Measurements from ENCODE around the gene ALDH1L1. TPM values are rescaled to one million over a fixed set of nuclear protein-coding genes. Genes with fewer than 3 reads are reported as not detected.

Gene ALDH1L1
- total RNA-seq, 1 experiment from 2014 or later = 1.2 TPM

GRCh38 chr3:126127904-126128303 lies 52.5 kb downstream of the ALDH1L1 start:
- TF ChIP-seq, protein P1, sequence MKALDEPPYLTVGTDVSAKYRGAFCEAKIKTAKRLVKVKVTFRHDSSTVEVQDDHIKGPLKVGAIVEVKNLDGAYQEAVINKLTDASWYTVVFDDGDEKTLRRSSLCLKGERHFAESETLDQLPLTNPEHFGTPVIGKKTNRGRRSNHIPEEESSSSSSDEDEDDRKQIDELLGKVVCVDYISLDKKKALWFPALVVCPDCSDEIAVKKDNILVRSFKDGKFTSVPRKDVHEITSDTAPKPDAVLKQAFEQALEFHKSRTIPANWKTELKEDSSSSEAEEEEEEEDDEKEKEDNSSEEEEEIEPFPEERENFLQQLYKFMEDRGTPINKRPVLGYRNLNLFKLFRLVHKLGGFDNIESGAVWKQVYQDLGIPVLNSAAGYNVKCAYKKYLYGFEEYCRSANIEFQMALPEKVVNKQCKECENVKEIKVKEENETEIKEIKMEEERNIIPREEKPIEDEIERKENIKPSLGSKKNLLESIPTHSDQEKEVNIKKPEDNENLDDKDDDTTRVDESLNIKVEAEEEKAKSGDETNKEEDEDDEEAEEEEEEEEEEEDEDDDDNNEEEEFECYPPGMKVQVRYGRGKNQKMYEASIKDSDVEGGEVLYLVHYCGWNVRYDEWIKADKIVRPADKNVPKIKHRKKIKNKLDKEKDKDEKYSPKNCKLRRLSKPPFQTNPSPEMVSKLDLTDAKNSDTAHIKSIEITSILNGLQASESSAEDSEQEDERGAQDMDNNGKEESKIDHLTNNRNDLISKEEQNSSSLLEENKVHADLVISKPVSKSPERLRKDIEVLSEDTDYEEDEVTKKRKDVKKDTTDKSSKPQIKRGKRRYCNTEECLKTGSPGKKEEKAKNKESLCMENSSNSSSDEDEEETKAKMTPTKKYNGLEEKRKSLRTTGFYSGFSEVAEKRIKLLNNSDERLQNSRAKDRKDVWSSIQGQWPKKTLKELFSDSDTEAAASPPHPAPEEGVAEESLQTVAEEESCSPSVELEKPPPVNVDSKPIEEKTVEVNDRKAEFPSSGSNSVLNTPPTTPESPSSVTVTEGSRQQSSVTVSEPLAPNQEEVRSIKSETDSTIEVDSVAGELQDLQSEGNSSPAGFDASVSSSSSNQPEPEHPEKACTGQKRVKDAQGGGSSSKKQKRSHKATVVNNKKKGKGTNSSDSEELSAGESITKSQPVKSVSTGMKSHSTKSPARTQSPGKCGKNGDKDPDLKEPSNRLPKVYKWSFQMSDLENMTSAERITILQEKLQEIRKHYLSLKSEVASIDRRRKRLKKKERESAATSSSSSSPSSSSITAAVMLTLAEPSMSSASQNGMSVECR (CRISPR knock-in tag; IDR thresholded peaks at IDR 0.05; ENCODE audit: borderline replicate concordance) = no peak
- TF ChIP-seq NFATC4 (CRISPR knock-in tag; IDR thresholded peaks at IDR 0.05) = no peak
- TF ChIP-seq, protein P2, sequence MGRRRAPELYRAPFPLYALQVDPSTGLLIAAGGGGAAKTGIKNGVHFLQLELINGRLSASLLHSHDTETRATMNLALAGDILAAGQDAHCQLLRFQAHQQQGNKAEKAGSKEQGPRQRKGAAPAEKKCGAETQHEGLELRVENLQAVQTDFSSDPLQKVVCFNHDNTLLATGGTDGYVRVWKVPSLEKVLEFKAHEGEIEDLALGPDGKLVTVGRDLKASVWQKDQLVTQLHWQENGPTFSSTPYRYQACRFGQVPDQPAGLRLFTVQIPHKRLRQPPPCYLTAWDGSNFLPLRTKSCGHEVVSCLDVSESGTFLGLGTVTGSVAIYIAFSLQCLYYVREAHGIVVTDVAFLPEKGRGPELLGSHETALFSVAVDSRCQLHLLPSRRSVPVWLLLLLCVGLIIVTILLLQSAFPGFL (CRISPR knock-in tag; IDR thresholded peaks at IDR 0.05; ENCODE audit: borderline replicate concordance) = no peak
- TF ChIP-seq ZNF138 (CRISPR knock-in tag; conservative IDR thresholded peaks at IDR 0.05) = no peak
- TF ChIP-seq, protein P3, sequence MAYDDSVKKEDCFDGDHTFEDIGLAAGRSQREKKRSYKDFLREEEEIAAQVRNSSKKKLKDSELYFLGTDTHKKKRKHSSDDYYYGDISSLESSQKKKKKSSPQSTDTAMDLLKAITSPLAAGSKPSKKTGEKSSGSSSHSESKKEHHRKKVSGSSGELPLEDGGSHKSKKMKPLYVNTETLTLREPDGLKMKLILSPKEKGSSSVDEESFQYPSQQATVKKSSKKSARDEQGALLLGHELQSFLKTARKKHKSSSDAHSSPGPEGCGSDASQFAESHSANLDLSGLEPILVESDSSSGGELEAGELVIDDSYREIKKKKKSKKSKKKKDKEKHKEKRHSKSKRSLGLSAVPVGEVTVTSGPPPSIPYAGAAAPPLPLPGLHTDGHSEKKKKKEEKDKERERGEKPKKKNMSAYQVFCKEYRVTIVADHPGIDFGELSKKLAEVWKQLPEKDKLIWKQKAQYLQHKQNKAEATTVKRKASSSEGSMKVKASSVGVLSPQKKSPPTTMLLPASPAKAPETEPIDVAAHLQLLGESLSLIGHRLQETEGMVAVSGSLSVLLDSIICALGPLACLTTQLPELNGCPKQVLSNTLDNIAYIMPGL (CRISPR knock-in tag; IDR thresholded peaks at IDR 0.05) = no peak
- TF ChIP-seq JUN (CRISPR knock-in tag; IDR thresholded peaks at IDR 0.05) = no peak
- no peak for TF ChIP-seq NR2C2 (CRISPR knock-in tag; IDR thresholded peaks at IDR 0.05)
- no peak for TF ChIP-seq STAT6 (CRISPR knock-in tag; conservative IDR thresholded peaks at IDR 0.05; ENCODE audit: low read depth)
- TF ChIP-seq ATF3 (CRISPR knock-in tag; conservative IDR thresholded peaks at IDR 0.05) = no peak
- DNase-seq (ENCODE audit: low spot score) (no peak), ATAC-seq (no peak)
- Mint-ChIP-seq H3K4me1 (peaks cover 21% of the 10 kb centered on the region), H3K27me3 (ENCODE audit: low read depth) (peaks cover 3% of the 10 kb centered on the region; the same call in 1 of the 2 replicates), H3K4me3 (no peak overlapping the region), H3K36me3 (no peaks in the 10 kb centered on the region), H3K9me3 (no peaks in the 10 kb centered on the region), H3K27ac (no peak overlapping the region)
- CTCF ChIA-PET = interaction anchor here (1.4 kb wide), 1 partner anchor 118 kb away, joined by 3 read pairs; no protein-coding TSS in a partner anchor
- POLR2A ChIA-PET = interaction anchor here (0.6 kb wide), 1 partner anchor 1244 kb away, joined by 6 read pairs; no protein-coding TSS in a partner anchor

- no peak for ATAC-seq
- no peak overlapping the region for H3K4me3 Mint-ChIP-seq
- no peaks in the 10 kb centered on the region for H3K9me3 Mint-ChIP-seq
- H3K27ac Mint-ChIP-seq = no peak overlapping the region
- peak; percentile 7 for DNase-seq (ENCODE audit: low spot score)
- H3K4me1 Mint-ChIP-seq = peaks cover 17% of the 10 kb centered on the region
- peaks cover under 1% of the 10 kb centered on the region; the same call in 1 of the 2 replicates for H3K27me3 Mint-ChIP-seq (ENCODE audit: low read depth)
- ChIA-PET POLR2A (interaction anchor here (0.6 kb wide), 1 partner anchor 1243 kb away, joined by 6 read pairs; no protein-coding TSS in a partner anchor), CTCF (interaction anchor here (1.4 kb wide), 1 partner anchor 119 kb away, joined by 3 read pairs; no protein-coding TSS in a partner anchor)
- no peaks in the 10 kb centered on the region for H3K36me3 Mint-ChIP-seq
- TF ChIP-seq E2F1 (CRISPR knock-in tag; IDR thresholded peaks at IDR 0.05) (no peak), RORB (CRISPR knock-in tag; IDR thresholded peaks at IDR 0.05) (no peak), STAT6 (CRISPR knock-in tag; conservative IDR thresholded peaks at IDR 0.05; ENCODE audit: low read depth) (no peak), ZNF671 (CRISPR knock-in tag; IDR thresholded peaks at IDR 0.05) (no peak), SMAD4 (CRISPR knock-in tag; IDR thresholded peaks at IDR 0.05) (no peak), NFYB (CRISPR knock-in tag; conservative IDR thresholded peaks at IDR 0.05; ENCODE audit: low read depth) (no peak), GTF2I (CRISPR knock-in tag; conservative IDR thresholded peaks at IDR 0.05) (no peak)
- TF ChIP-seq, protein P4, sequence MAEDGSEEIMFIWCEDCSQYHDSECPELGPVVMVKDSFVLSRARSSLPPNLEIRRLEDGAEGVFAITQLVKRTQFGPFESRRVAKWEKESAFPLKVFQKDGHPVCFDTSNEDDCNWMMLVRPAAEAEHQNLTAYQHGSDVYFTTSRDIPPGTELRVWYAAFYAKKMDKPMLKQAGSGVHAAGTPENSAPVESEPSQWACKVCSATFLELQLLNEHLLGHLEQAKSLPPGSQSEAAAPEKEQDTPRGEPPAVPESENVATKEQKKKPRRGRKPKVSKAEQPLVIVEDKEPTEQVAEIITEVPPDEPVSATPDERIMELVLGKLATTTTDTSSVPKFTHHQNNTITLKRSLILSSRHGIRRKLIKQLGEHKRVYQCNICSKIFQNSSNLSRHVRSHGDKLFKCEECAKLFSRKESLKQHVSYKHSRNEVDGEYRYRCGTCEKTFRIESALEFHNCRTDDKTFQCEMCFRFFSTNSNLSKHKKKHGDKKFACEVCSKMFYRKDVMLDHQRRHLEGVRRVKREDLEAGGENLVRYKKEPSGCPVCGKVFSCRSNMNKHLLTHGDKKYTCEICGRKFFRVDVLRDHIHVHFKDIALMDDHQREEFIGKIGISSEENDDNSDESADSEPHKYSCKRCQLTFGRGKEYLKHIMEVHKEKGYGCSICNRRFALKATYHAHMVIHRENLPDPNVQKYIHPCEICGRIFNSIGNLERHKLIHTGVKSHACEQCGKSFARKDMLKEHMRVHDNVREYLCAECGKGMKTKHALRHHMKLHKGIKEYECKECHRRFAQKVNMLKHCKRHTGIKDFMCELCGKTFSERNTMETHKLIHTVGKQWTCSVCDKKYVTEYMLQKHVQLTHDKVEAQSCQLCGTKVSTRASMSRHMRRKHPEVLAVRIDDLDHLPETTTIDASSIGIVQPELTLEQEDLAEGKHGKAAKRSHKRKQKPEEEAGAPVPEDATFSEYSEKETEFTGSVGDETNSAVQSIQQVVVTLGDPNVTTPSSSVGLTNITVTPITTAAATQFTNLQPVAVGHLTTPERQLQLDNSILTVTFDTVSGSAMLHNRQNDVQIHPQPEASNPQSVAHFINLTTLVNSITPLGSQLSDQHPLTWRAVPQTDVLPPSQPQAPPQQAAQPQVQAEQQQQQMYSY (CRISPR knock-in tag; IDR thresholded peaks at IDR 0.05) = no peak
Observed at GRCh38 chr3:126127452-126127851, 52.9 kb downstream of the ALDH1L1 start.
